NCI-H2107 treated with DMSO at 0.1 percent for 48 hours (cell line): Measurements from ENCODE around the gene SPEF1.
"Not testable (repeated sequence)": the region's sequence is repeated elsewhere in the genome, so short reads cannot be mapped to it uniquely, and the experiment has no call there.

Experiments
- DNase-seq: peaks from one replicate; lab custom pipeline; 2025; ENCODE audit not compliant: unreplicated experiment; lab: John Stamatoyannopoulos, UW

The SPEF1 gene

DNA sequence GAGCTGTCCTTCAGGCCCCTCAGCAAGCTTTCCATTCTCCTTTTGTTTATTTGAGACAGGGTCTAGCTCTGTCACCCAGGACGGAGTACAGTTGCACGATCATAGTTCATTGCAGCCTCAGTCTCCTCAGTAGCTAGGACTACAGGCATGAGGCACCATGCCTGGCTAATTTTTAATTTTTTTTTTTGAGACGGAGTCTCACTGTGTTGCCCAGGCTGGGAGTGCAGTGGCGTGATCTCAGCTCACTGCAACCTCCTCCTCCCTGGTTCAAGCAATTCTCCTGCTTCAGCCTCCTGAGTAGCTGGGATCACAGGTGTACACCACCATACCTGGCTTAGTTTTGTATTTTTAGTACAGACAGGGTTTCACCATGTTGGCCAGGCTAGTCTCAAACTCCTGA, 8.0 kb upstream of the SPEF1 start:
- not testable (repeated sequence) for DNase-seq

DNA sequence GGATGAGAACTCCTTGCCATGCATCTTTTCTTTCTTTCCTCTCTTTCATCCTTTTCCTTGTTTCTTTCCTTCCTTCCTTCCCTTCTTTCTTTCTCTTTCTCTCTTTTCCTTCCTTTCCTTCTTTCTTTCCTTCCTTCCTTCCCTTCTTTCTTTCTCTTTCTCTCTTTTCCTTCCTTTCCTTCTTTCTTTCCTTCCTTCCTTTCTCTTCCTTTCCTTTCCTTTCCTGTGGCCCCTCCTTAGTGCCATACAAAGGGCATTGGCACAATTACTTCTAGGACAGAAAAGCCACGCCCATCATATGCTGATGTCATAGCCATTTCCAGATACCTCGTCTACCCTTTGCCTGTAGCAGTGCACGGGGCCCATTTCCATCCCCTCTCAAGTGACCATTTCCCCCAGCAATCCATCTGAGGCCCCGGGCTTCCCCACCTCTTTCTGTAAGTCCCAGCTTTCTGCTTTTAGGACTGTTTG, 7.5 kb upstream of the SPEF1 start:
- DNase-seq, result no peak

GRCh38 chr20:3787324-3788014, 6.2 kb upstream of the SPEF1 start:
- no peak for DNase-seq

DNA sequence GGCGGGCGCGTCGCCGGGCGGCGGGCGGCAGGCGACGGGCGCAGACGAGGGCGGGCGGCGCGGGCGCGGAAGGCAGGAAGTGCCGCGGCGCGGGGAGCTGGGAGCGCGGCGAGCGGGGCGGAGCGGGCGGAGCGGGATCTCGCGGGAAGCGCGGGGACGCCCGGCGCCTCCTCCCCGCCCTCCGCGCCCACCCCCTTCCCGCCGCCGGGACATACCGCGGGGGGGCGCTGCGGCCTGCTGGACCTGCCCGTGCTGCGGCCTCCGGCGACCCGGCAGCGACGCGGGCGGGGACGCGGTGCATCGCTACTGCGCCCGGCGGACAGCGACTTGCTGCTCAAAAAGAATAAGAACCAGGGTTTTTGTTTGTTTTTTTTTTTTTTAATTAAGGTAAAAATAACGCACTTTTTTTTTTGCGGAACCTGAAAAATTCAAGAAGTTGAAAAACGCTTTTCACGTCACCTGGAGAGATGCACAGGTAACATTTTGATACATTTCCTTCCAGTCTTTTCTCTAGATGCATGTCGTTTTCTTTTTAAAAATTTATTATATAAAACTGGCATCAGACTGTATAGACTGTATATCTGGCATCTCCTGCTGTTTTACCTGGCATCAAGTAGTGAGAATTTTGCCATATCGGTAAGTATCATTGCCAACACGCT, 5.5 kb upstream of the SPEF1 start, which contains the start of gene CENPB:
Gene CENPB, minus strand, starts transcription at position 76 of the 659 bp plus-strand sequence. CDS start 257 bp downstream, outside the sequence.
- peak; percentile 27 for DNase-seq

GRCh38 chr20:3786126-3786484, 4.9 kb upstream of the SPEF1 start:
- DNase-seq, result no peak

DNA sequence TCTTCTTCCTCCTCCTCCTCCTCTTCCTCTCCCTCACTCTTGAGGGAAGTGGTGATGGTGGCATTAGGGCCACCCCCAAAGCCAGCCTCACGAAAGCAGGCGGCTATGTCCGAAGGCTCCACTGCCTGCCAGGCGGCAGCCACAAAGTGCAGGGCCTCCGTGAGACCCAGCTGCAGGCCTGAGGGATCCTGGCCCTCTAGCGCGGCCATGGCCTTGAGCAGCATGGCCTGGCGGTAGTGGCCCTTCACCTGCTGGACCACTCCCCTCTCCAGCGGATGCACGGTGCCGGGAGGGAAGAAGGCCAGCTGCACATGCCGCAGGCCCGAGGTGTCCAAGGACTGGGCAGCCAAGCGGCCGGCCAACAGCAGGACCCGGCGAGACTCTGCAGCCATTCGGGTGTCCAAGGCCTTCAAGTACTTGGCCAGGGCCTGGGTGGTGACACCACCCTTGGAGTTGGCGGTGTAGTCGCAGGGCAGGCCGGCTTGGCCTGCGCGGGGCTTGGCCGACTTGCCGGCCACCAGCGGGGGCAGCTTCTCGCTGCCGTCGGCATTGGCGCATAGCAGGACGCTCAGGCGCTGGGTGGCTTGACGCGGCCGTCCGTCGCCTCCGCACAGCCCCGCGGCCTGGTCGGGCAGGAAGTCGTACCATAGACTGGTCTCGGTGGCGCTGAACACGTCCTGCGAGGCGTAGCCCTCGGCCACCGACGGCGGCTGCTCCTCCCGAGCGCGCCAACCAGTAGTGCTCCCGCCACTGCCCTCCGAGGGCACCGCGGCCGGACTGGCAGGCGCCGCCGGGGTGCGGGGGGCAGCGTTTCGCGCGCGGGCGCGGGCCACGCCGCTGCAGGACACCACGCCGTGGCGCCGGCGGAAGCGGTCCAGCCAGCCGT, 4.2 kb upstream of the SPEF1 start:
- no peak for DNase-seq

DNA sequence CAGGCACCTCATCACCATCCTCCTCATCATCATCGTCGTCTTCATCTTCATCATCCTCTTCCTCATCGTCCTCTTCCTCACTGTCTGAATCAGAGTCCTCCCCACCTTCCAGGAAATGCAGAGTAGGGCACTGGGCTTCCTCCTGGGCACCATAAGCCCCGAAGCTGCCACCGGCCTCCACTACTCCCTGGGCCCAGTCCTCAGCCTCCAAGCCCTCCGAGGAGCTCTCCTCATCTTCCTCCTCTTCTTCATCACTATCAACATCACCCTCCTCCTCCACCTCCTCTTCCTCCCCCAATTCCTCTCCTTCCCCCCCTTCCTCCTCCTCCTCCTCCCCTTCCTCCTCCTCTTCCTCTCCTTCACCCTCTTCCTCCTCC, 3.6 kb upstream of the SPEF1 start:
- no peak for DNase-seq

DNA sequence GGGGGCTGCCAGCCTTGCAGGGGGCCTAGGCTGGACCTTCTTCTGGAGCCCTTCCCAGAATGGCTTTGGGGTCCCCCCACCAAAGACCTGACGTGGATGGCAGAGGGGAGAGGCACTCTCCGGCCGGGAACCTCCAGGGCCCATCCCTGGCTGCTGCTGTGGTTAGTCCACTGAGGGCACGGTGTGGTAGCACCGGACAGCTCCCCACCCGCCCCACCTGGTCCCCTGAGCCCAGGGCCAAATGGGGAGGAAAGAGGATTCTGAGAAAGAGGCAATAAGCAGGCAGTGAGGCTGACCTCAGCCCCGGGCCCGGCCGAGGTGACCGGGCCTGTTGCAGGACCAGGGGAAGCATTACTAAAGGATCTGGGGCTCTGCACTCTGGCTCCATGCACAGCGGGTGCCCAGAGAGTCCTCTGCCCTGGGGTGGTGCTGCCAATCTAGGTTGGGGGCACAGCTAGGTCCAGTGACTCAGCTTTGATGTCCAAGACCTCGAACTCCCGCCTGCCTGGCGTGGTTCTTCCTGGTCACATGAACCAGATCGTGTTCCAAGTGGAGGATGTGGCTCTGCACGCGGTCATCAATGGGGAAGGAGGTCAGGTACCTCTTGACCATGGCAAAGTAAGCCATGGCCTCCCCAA, 3.1 kb upstream of the SPEF1 start:
- no peak for DNase-seq

DNA sequence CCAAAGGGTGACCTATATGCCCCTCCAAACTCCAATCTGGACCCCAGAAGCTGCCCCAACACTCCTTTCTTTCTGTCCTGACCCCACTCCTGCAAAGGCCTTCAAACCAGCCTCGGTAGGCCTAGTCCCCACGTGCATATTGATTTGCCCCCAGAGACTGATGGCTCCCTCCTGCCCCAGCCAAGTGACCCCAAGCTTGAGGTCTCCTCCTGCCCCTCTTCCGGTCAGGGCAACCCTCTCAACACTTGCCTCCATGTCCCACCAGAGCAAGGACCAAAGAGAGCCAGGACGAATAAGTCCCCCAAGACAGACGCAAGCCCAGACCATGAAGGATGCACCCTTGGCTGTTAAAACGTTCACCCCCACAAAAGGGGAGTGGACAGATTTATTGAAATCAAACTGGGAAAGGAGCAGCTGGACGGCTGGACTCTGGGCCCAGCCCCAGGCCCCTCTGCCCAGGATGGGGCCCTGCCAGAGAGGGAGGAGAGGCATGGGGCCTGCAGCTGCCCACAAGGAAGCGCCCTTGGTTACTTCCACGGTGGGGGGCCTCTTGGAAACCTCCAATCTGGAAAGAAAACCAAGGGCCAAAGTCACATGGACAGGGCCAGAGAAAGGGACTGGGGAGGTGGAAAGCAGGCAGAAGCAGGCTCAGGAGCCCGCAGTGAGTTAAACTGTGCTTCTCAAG, 2.4 kb upstream of the SPEF1 start:
- no peak for DNase-seq

- DNase-seq, result no peak
Observed at GRCh38 chr20:3783068-3783489, 1.8 kb upstream of the SPEF1 start.

DNA sequence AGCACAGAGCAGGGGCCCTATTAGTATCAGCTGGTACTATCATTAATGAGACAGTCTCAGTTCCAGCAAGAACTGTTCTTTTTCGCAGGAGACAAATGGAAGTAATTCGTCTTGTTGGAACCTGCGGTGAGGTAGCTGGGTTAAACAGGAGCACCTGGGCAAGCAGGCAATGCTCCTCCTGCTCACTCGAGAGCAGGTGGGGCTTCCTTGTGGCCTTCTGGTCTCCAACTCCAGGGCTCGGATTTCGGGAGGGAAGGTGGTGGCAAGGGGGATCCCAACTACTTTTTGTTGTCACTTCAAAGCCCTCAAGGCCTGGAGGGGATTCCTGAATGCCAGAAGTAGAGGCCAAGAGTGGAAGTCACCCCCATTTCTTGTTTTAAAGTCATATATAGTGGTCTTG, 1.3 kb upstream of the SPEF1 start:
- no peak for DNase-seq

- DNase-seq, result no peak
Observed at GRCh38 chr20:3778976-3779375, 2.3 kb downstream of the SPEF1 start.

- DNase-seq, result no peak
Observed at GRCh38 chr20:3777716-3778629, 3.3 kb downstream of the SPEF1 start.

DNA sequence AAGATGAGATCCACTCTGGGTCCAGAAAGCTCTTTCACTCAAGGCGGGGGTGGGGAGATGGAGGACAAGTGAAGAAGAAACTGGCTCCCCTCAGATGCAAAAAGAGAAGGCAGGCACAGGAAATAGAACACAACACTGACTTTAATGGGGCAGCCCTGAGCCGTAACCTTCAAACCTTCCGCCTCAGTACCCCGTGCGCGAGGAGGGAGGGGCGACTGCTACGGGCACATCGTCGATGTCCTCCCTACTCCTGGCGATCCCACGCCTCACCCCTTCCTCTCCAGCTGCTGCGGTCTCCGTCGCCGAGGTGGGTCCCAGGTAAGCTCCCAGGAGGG, 3.9 kb downstream of the SPEF1 start:
- DNase-seq, result no peak

- DNase-seq, result no peak
Observed at GRCh38 chr20:3775457-3776108, 5.7 kb downstream of the SPEF1 start.

- DNase-seq, result no peak
Observed at GRCh38 chr20:3771552-3772058, 9.6 kb downstream of the SPEF1 start.

GRCh38 chr20:3768342-3769130, 12.7 kb downstream of the SPEF1 start:
- DNase-seq, result peak; percentile 33
